HepG2 (cell line): ENCODE measurements around the gene CCDC106. TPM values are rescaled to one million over a fixed set of nuclear protein-coding genes. Genes with fewer than 3 reads are reported as not detected.
A peak's percentile ranks its signal among the peaks of the same experiment; 100 is the strongest.

ENCODE experiments used
- ATAC-seq: fragments of 200-7000 bp; cut with Tn5 transposase; 3 replicates; pipeline ENCODE4 v1.9.1; 2020; ENCODE audit warnings: mild to moderate bottlenecking, moderate library complexity
- BruUV-seq: library from RNA; stranded (reverse); fragments of 400-500 nt; replicated peaks from 2 replicates; lab custom pipeline; 2021; lab: Mats Ljungman, UMichigan
- CTCF ChIA-PET: fragments of 300-600 bp; formaldehyde crosslinking; extraction: SDS; loops from one replicate; lab custom pipeline; 2021; ENCODE audit warnings: low total read pairs, inconsistent platforms, low intra/inter-chr PET ratio; lab: Yijun Ruan, JAX
- POLR2A ChIA-PET: fragments of 350-600 bp; sonication (Branson Sonifier 250); formaldehyde crosslinking; loops from one replicate; lab custom pipeline; 2020; ENCODE audit warnings: antibody characterized with exemption, inconsistent platforms; lab: Yijun Ruan, JAX
- DNase-seq: peaks from one replicate; pipeline ENCODE4 v3.0.0-alpha.2; 2015; ENCODE audit warnings: low spot score
- FAIRE-seq: peaks from 3 replicates; lab custom pipeline; 2011; peaks lifted over from hg19 to GRCh38; lab: Jason Lieb, UNC
- H2AFZ ChIP-seq: one replicate; pipeline ENCODE4 v1.6.1; 2011; ENCODE audit warnings: low read length, inconsistent platforms
- H3K27ac ChIP-seq: fragments of 300-600 bp; 3 replicates; pipeline ENCODE4 v1.8.0; 2011; ENCODE audit warnings: mixed run types, mild to moderate bottlenecking, mixed read lengths, low read length, inconsistent platforms; ENCODE audit not compliant: insufficient read depth; ENCODE audit errors: extremely low read length
- H3K27me3 ChIP-seq, 2 experiments: fragments of 200-600 bp in 1 of 2; 2 replicates in 1 of 2; 3 replicates in 1 of 2; pipeline versions ENCODE4 v1.6.0 to v1.8.0; 2011; ENCODE audit warnings: low read length in 2 of 2, mild to moderate bottlenecking in 2 of 2, moderate library complexity in 2 of 2, inconsistent platforms in 1 of 2; ENCODE audit not compliant: insufficient read depth in 2 of 2, control insufficient read depth in 1 of 2
- H3K36me3 ChIP-seq, 2 experiments: fragments of 200-600 bp in 1 of 2; replicated peaks in 1 of 2; 2 replicates in 1 of 2; 3 replicates in 1 of 2; pipeline versions ENCODE4 v1.5.1 to v1.8.0; 2011; ENCODE audit warnings: low read length in 2 of 2, inconsistent platforms in 1 of 2; ENCODE audit not compliant: insufficient read depth in 2 of 2, control insufficient read depth in 1 of 2
- H3K4me1 ChIP-seq: 2 replicates; pipeline ENCODE4 v1.5.1; 2012; ENCODE audit warnings: low read length, inconsistent platforms; ENCODE audit not compliant: insufficient read depth
- H3K4me2 ChIP-seq: 2 replicates; pipeline ENCODE4 v1.6.0; 2011; ENCODE audit warnings: low read depth, low read length, inconsistent platforms
- H3K4me3 ChIP-seq, 3 experiments: fragments of 200-600 bp in 1 of 3; sonication (generic), shearing (Covaris generic) in 1 of 3; replicated peaks in 1 of 3; 2 replicates each; pipeline ENCODE4 v1.5.1; 2011 to 2016; ENCODE audit warnings: low read length in 3 of 3, inconsistent platforms in 2 of 3, low read depth in 2 of 3, mild to moderate bottlenecking in 2 of 3, control low read depth in 1 of 3, mixed read lengths in 1 of 3; ENCODE audit not compliant: insufficient read depth in 1 of 3
- H3K79me2 ChIP-seq: one replicate; pipeline ENCODE4 v1.6.1; 2011; ENCODE audit warnings: low read length, inconsistent platforms; ENCODE audit not compliant: insufficient read depth
- H3K9ac ChIP-seq: 2 replicates; pipeline ENCODE4 v1.6.0; 2011; ENCODE audit warnings: mild to moderate bottlenecking, low read depth, low read length, inconsistent platforms; ENCODE audit not compliant: insufficient read depth
- H3K9me3 ChIP-seq: 2 replicates; pipeline ENCODE4 v1.5.1; 2012; ENCODE audit warnings: mild to moderate bottlenecking, low read length
- H4K20me1 ChIP-seq: 2 replicates; pipeline ENCODE4 v1.6.0; 2011; ENCODE audit warnings: inconsistent platforms, mild to moderate bottlenecking, low read length, moderate library complexity; ENCODE audit not compliant: insufficient read depth
- AGO2 ChIP-seq: fragments of 200-400 bp; formaldehyde crosslinking; optimal IDR thresholded peaks from 2 replicates; pipeline ENCODE3; 2017; ENCODE audit warnings: mild to moderate bottlenecking, low read depth, low read length, moderate library complexity
- E2F2 ChIP-seq: sonication (generic); formaldehyde crosslinking; IDR thresholded peaks from 2 replicates; pipeline ENCODE4 v1.4.0; 2020; ENCODE audit warnings: missing genetic modification reagents, borderline replicate concordance
- POLR2A ChIP-seq, 2 experiments: IDR thresholded peaks; 2 replicates each; pipeline ENCODE4 v1.6.1; 2011; ENCODE audit warnings: low read depth in 2 of 2, low read length in 2 of 2, mild to moderate bottlenecking in 1 of 2, moderate library complexity in 1 of 2; ENCODE audit not compliant: insufficient read depth in 1 of 2
- RBM22 ChIP-seq: fragments of 200-400 bp; formaldehyde crosslinking; optimal IDR thresholded peaks from 2 replicates; pipeline ENCODE3; 2017; ENCODE audit warnings: mild to moderate bottlenecking, low read length, moderate library complexity
- ZBED4 ChIP-seq: sonication (generic); formaldehyde crosslinking; IDR thresholded peaks from 2 replicates; pipeline ENCODE4 v1.4.0; 2020; ENCODE audit warnings: missing genetic modification reagents, borderline replicate concordance
- ZBTB46 ChIP-seq: sonication (generic); formaldehyde crosslinking; IDR thresholded peaks from 2 replicates; pipeline ENCODE4 v1.4.0; 2020; ENCODE audit warnings: mild to moderate bottlenecking, missing genetic modification reagents, borderline replicate concordance
- ZNF225 ChIP-seq: sonication (generic); formaldehyde crosslinking; IDR thresholded peaks from 2 replicates; pipeline ENCODE4 v1.4.0; 2020; ENCODE audit warnings: mild to moderate bottlenecking, missing genetic modification reagents
- ZNF501 ChIP-seq: sonication (generic); formaldehyde crosslinking; IDR thresholded peaks from 2 replicates; pipeline ENCODE4 v1.5.1; 2020; ENCODE audit warnings: mild to moderate bottlenecking, moderate library complexity, missing genetic modification reagents
- ZNF674 ChIP-seq: sonication (generic); formaldehyde crosslinking; IDR thresholded peaks from 2 replicates; pipeline ENCODE4 v1.5.0; 2020; ENCODE audit warnings: low read depth, mild to moderate bottlenecking, missing genetic modification reagents
- ZNF788 ChIP-seq: sonication (generic); formaldehyde crosslinking; IDR thresholded peaks from 2 replicates; pipeline ENCODE4 v1.5.0; 2020; ENCODE audit warnings: mild to moderate bottlenecking, missing genetic modification reagents, borderline replicate concordance
- WGBS: methylation state at CpG from one replicate; pipeline ENCODE4 v1.1.6; 2017; ENCODE audit warnings: low lambda C conversion rate; 5-methylcytosine and 5-hydroxymethylcytosine counted together
- in situ Hi-C: cut with HindIII; loops from 2 replicates; pipeline ENCODE4 v1.10.0; 2017; ENCODE audit warnings: low pct_unique_long_range_greater_than_20kb; ENCODE audit not compliant: extremely low pct_ligation_motif_present
- intact Hi-C: fragments of 100-400 bp; cut with micrococcal nuclease; formaldehyde crosslinking; loops from one replicate; pipeline ENCODE4 v1.10.0; 2022; ENCODE audit not compliant: unreplicated experiment
- polyA plus RNA-seq, 8 experiments: library from polyadenylated mRNA; depleted of rRNA in 3 of 8; stranded (reverse) in 7 of 8; unstranded in 1 of 8; fragments of >200 nt; fragmentation: Illumina TruSeq in 4 of 8; extraction: Trizol in 4 of 8; gene quantifications; 2 replicates each; pipeline versions ENCODE4 v1.2.1 to v1.2.3, GENCODE V29; 2011 to 2016; ENCODE audit warnings: low read depth in 4 of 8, missing spikeins in 1 of 8, mixed read lengths in 1 of 8; ENCODE audit not compliant: insufficient read depth in 1 of 8
- total RNA-seq, 5 experiments: library from RNA; depleted of rRNA; stranded (reverse); fragments of >200 nt; fragmentation: Illumina TruSeq; extraction: Trizol; gene quantifications; 2 replicates each; pipeline ENCODE4 v1.2.3, GENCODE V29; 2016; ENCODE audit warnings: low read depth in 1 of 5

Gene CCDC106
- total and polyA plus RNA-seq, 2 of the 13 experiments (the other 11 are each of a cell fraction or from before 2014, with no cell fraction given) = 4.7 to 8.8 TPM

- Histone ChIP-seq H3K36me3 (peaks cover 54 to 74% of the 10 kb centered on the region in 2 experiments), H3K27ac (no peak overlapping the region), H3K27me3 (no peaks in the 10 kb centered on the region), H3K79me2 (peaks cover 52% of the 10 kb centered on the region), H2AFZ (no peak overlapping the region), H3K4me2 (no peak overlapping the region), H4K20me1 (peaks cover 55% of the 10 kb centered on the region), H3K4me1 (peaks cover 18% of the 10 kb centered on the region), H3K9ac (no peak overlapping the region), H3K9me3 (no peaks in the 10 kb centered on the region), H3K4me3 (no peak overlapping the region)
- ChIA-PET POLR2A (interaction anchor here (0.9 kb wide), 1 partner anchor 14 kb away, joined by 4 read pairs; the partner anchor contains the start of gene U2AF2), CTCF (no interaction called here)
- BruUV-seq = no TSS peak
- ATAC-seq = no peak
- 81% methylated on average over 6 of the region's 11 CpGs for WGBS
- in situ Hi-C loops = no loop called here
- DNase-seq = no peak
- no peak for FAIRE-seq
- intact Hi-C loops = no loop called here
- peak; percentile 30 for TF ChIP-seq RBM22
- TF ChIP-seq ZNF674 = no peak
- 0 out of 4 replicates have a peak, but pooled peaks of 1 of the 2 experiments have one; percentile 0 for TF ChIP-seq POLR2A (IDR thresholded peaks at IDR 0.05; ENCODE audit: insufficient read depth in 1 of 2, low read depth in 2 of 2, low read length in 2 of 2)
Measured at GRCh38 chr19:55667958-55668357, 19.9 kb downstream of the CCDC106 start.

GRCh38 chr19:55668603-55669348 is 20.8 kb downstream of the CCDC106 start:
- intact Hi-C loops (no loop called here), in situ Hi-C loops (no loop called here)
- peaks cover 48 to 74% of the 10 kb centered on the region in 2 experiments for H3K36me3 ChIP-seq
- H3K27me3 ChIP-seq = no peaks in the 10 kb centered on the region
- DNase-seq (no peak), FAIRE-seq (no peak), ATAC-seq (no peak)
- peaks cover 18% of the 10 kb centered on the region for H3K4me1 ChIP-seq
- peaks cover 59% of the 10 kb centered on the region for H4K20me1 ChIP-seq
- H3K9me3 ChIP-seq = no peaks in the 10 kb centered on the region
- no peak overlapping the region for H3K27ac ChIP-seq
- no peak overlapping the region for H3K9ac ChIP-seq
- BruUV-seq = no TSS peak
- H3K79me2 ChIP-seq = peaks cover 54% of the 10 kb centered on the region
- CTCF ChIA-PET = no interaction called here
- H3K4me3 ChIP-seq = no peak overlapping the region
- no peak overlapping the region for H2AFZ ChIP-seq
- WGBS = 93% methylated on average over 18 of the region's 30 CpGs
- POLR2A ChIA-PET = interaction anchor here (0.9 to 1.0 kb wide), 2 partner anchors 14 kb away, joined by 4 to 5 read pairs; partner anchors contain the start of gene U2AF2
- H3K4me2 ChIP-seq = no peak overlapping the region
- TF ChIP-seq ZBTB46 (CRISPR knock-in tag) (no peak), E2F2 (CRISPR knock-in tag) (no peak), ZNF225 (CRISPR knock-in tag) (no peak), AGO2 (peak; percentile 61), ZBED4 (no peak), ZNF501 (CRISPR knock-in tag) (no peak), ZNF788 (CRISPR knock-in tag) (no peak)
